Brain pericyte (primary cell): ENCODE measurements around the gene THBS2.

ENCODE experiments used
- DNase-seq: peaks from one replicate; pipeline ENCODE4 v3.0.0-alpha.2; 2012; ENCODE audit warnings: low read depth, low spot score

THBS2 gene

DNA sequence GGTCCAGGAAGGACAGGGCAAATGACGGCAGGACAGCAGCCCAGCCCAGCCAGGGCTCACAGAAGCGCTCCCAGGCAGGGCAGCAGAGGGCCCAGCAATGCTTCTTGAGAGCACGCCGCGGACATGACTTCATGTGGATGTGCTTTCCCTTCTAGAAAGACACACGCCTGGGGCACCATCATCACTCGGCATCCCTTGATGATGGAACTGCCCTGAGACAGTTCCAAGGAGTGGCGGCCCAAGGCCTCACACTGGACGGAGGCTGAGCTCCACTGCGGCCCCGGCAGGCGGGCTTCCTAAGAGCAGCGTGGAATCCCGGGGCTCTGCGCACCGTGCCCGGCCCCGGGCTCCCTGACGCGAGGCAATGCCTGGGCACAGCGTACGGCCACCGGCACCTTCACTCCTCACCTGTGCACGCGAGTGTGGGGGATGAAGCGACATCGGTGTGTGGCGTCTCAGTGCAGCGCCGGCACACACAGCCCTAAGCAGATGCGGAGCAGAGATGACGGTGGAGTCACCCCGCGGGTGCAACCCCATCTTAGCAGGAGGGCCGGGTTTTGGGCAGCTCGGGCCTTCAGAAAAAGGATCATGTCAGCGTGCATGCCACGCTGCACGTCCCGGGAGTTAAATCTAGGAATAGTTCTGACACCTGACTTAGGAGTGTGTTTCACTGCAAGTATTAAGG, 86.6 kb downstream of the THBS2 start:
- no peak for DNase-seq
